Small intestine (tissue), 7 donors: ENCODE results near the gene ABCF2. TPM values are rescaled to one million over a fixed set of nuclear protein-coding genes. Genes with fewer than 3 reads are reported as not detected.

Experiments
- DNase-seq, 2 donors: peaks; one replicate each; pipeline versions ENCODE4 v3.0.0 to v3.0.0-alpha.2; 2013
- FAIRE-seq: peaks from 2 replicates; lab custom pipeline; 2012; peaks lifted over from hg19 to GRCh38; lab: Jason Lieb, UNC
- H3K27ac ChIP-seq, 3 donors: one replicate each; pipeline ENCODE4 v1.5.1; 2013; ENCODE audit warnings: low read length in 2 of 3, mild to moderate bottlenecking in 2 of 3, control low read depth in 1 of 3, inconsistent platforms in 1 of 3, low read depth in 1 of 3, moderate library complexity in 1 of 3
- H3K27me3 ChIP-seq, 3 donors: one replicate each; pipeline ENCODE4 v1.6.1; 2013; ENCODE audit warnings: low read length in 3 of 3, inconsistent platforms in 1 of 3; ENCODE audit not compliant: control insufficient read depth in 3 of 3, insufficient read depth in 3 of 3
- H3K36me3 ChIP-seq, 3 donors: one replicate each; pipeline ENCODE4 v1.6.1; 2013; ENCODE audit warnings: low read length in 3 of 3, inconsistent platforms in 1 of 3, low read depth in 1 of 3, mild to moderate bottlenecking in 1 of 3, moderate library complexity in 1 of 3; ENCODE audit not compliant: control insufficient read depth in 3 of 3, insufficient read depth in 2 of 3
- H3K4me1 ChIP-seq, 3 donors: one replicate each; pipeline ENCODE4 v1.6.1; 2013; ENCODE audit warnings: low read length in 2 of 3, inconsistent platforms in 1 of 3, low read depth in 1 of 3, mild to moderate bottlenecking in 1 of 3, moderate library complexity in 1 of 3; ENCODE audit not compliant: control insufficient read depth in 3 of 3, insufficient read depth in 2 of 3
- H3K4me3 ChIP-seq, 3 donors: one replicate each; pipeline ENCODE4 v1.5.1; 2013; ENCODE audit warnings: low read length in 3 of 3, control low read depth in 1 of 3, inconsistent platforms in 1 of 3, low read depth in 1 of 3, mild to moderate bottlenecking in 1 of 3, moderate library complexity in 1 of 3
- H3K9me3 ChIP-seq, 2 donors: one replicate each; pipeline ENCODE4 v1.6.1; 2013; ENCODE audit warnings: low read depth in 1 of 2, low read length in 1 of 2; ENCODE audit not compliant: control insufficient read depth in 2 of 2, insufficient read depth in 1 of 2
- WGBS, 3 donors: extraction: QIAGEN DNeasy Blood & Tissue Kit; methylation state at CpG; one replicate each; pipeline ENCODE4 v1.1.7; 2013; 5-methylcytosine and 5-hydroxymethylcytosine counted together
- polyA plus RNA-seq, 4 donors: library from polyadenylated mRNA; stranded (reverse) in 3 of 4; unstranded in 1 of 4; fragments of 200-250 nt in 3 of 4; fragments of 120-200 nt in 1 of 4; gene quantifications; one replicate each; pipeline versions ENCODE4 v1.2.1 to v1.2.3, GENCODE V29; 2013
- donor health status: healthy with polysubstance abuse.
- donor health status: control.
- donor health status: control.
- donor health status: Bipolar disorder and iron deficiency.
- donor health status: healthy.

The ABCF2 gene
- polyA plus RNA-seq, 4 donors = 11.0 to 23.7 (median 13.5) TPM

- WGBS, 3 donors = 86 to 90% (median 89%) methylated on average over 14 of the region's 14 CpGs
These were observed 33.6 kb downstream of the ABCF2 start for GRCh38 chr7:151193203-151193978.

GRCh38 chr7:151192002-151192539 is 34.9 kb downstream of the ABCF2 start:
- Histone ChIP-seq H3K9me3 (no peaks in the 10 kb centered on the region), H3K27ac (no peak overlapping the region), H3K4me1 (no peaks in the 10 kb centered on the region), H3K36me3 (no peaks in the 10 kb centered on the region), H3K4me3 (no peak overlapping the region), H3K27me3 (peaks cover 0 to 33% (median 0%) of the 10 kb centered on the region in 3 donors)
- FAIRE-seq (no peak), DNase-seq (no peak)
- WGBS, 3 donors = 92 to 95% (median 94%) methylated on average over 23 of the region's 23 CpGs

More at GRCh38 chr7:151193203-151193978, 33.6 kb downstream of the ABCF2 start:
- FAIRE-seq = no peak
- H3K4me1 ChIP-seq = no peaks in the 10 kb centered on the region
- H3K27me3 ChIP-seq = peaks cover 0 to 28% (median 0%) of the 10 kb centered on the region in 3 donors
- H3K4me3 ChIP-seq = no peak overlapping the region
- no peak overlapping the region for H3K27ac ChIP-seq
- DNase-seq = no peak
- H3K36me3 ChIP-seq = no peaks in the 10 kb centered on the region
- no peaks in the 10 kb centered on the region for H3K9me3 ChIP-seq

- WGBS, 3 donors = 81 to 87% (median 83%) methylated on average over 12 of the region's 12 CpGs
- no peak for DNase-seq
- Histone ChIP-seq H3K36me3 (no peaks in the 10 kb centered on the region), H3K27ac (no peak overlapping the region), H3K4me3 (no peak overlapping the region), H3K9me3 (no peaks in the 10 kb centered on the region), H3K4me1 (no peaks in the 10 kb centered on the region), H3K27me3 (peaks cover 0 to 29% (median 0%) of the 10 kb centered on the region in 3 donors)
- no peak for FAIRE-seq
These were observed 35.5 kb downstream of the ABCF2 start for GRCh38 chr7:151191544-151191943.

GRCh38 chr7:151189038-151189437 is 38.0 kb downstream of the ABCF2 start:
- DNase-seq (no peak), FAIRE-seq (no peak)
- Histone ChIP-seq H3K27ac (no peak overlapping the region), H3K4me3 (no peak overlapping the region), H3K4me1 (no peaks in the 10 kb centered on the region), H3K27me3 (peaks cover 0 to 12% (median 0%) of the 10 kb centered on the region in 3 donors), H3K36me3 (no peaks in the 10 kb centered on the region), H3K9me3 (no peaks in the 10 kb centered on the region)
- WGBS, 3 donors = 65 to 78% (median 66%) methylated on average over 4 of the region's 4 CpGs

GRCh38 chr7:151188252-151188542 is 38.8 kb downstream of the ABCF2 start:
- no peaks in the 10 kb centered on the region for H3K36me3 ChIP-seq
- no peak overlapping the region for H3K4me3 ChIP-seq
- no peaks in the 10 kb centered on the region for H3K4me1 ChIP-seq
- no peaks in the 10 kb centered on the region for H3K9me3 ChIP-seq
- no peak for FAIRE-seq
- H3K27ac ChIP-seq = no peak overlapping the region
- no peak for DNase-seq
- 52 to 67% (median 53%) methylated on average over 5 of the region's 5 CpGs for WGBS, 3 donors
- H3K27me3 ChIP-seq = peaks cover 0 to 12% (median 0%) of the 10 kb centered on the region in 3 donors

- FAIRE-seq (no peak), DNase-seq (no peak)
- Histone ChIP-seq H3K9me3 (no peaks in the 10 kb centered on the region), H3K27me3 (peaks cover 0 to 12% (median 0%) of the 10 kb centered on the region in 3 donors), H3K36me3 (no peaks in the 10 kb centered on the region), H3K4me1 (no peaks in the 10 kb centered on the region), H3K4me3 (no peak overlapping the region), H3K27ac (no peak overlapping the region)
- WGBS, 3 donors = 72 to 78% (median 76%) methylated on average over 20 to 22 of the region's 22 CpGs
These were observed 39.4 kb downstream of the ABCF2 start for GRCh38 chr7:151187409-151188251.

- Histone ChIP-seq H3K4me1 (no peaks in the 10 kb centered on the region), H3K27ac (no peak within 1 kb of the TSS), H3K27me3 (peaks cover 0 to 12% (median 0%) of the 10 kb centered on the region in 3 donors), H3K9me3 (no peaks in the 10 kb centered on the region), H3K36me3 (no peaks in the 10 kb centered on the region), H3K4me3 (no peak within 1 kb of the TSS)
- FAIRE-seq (no peak), DNase-seq (no peak)
- WGBS, 3 donors = 80 to 84% (median 83%) methylated on average over 21 to 22 of the region's 22 CpGs
These were observed 40.2 kb downstream of the ABCF2 start, which contains the start of gene ASB10 for GRCh38 chr7:151186640-151187408. TSS of gene ASB10 (minus strand) at chr7:151187250. CDS start at chr7:151187130, 120 bp downstream.
